ENCODE data around the gene LRRFIP1. TPM values are rescaled to one million over a fixed set of nuclear protein-coding genes. Genes with fewer than 3 reads are reported as not detected.

The LRRFIP1 gene
- total RNA-seq, 2 experiments from 2014 or later = 189 to 207 TPM

Other genes with a start within 250 kb of the LRRFIP1 start
- gene COL6A3, start 213.4 kb upstream of the LRRFIP1 start, total RNA-seq = under 1 TPM; 0.03 to 0.10 TPM
- gene MLPH, start 140.3 kb upstream of the LRRFIP1 start, total RNA-seq = not detected
- not detected for gene PRLH, start 61.0 kb upstream of the LRRFIP1 start, total RNA-seq
- under 1 TPM; 0.16 to 0.61 TPM for gene RAB17, start 36.9 kb upstream of the LRRFIP1 start, total RNA-seq
- gene RBM44, start 171.2 kb downstream of the LRRFIP1 start, total RNA-seq = under 1 TPM; 0.37 to 0.73 TPM
- gene RAMP1, start 232.0 kb downstream of the LRRFIP1 start, total RNA-seq = 1 to 10 TPM; 5.8 to 5.9 TPM

Measured in activated CD8-positive, alpha-beta T cell treated with anti-CD3 and anti-CD28 coated beads, Interleukin-2, amount 10 ng/mL, durations not matched to agents 7 days and 5 days (primary cell).